ENCODE data around the gene RNF121.

RNF121 gene

DNA sequence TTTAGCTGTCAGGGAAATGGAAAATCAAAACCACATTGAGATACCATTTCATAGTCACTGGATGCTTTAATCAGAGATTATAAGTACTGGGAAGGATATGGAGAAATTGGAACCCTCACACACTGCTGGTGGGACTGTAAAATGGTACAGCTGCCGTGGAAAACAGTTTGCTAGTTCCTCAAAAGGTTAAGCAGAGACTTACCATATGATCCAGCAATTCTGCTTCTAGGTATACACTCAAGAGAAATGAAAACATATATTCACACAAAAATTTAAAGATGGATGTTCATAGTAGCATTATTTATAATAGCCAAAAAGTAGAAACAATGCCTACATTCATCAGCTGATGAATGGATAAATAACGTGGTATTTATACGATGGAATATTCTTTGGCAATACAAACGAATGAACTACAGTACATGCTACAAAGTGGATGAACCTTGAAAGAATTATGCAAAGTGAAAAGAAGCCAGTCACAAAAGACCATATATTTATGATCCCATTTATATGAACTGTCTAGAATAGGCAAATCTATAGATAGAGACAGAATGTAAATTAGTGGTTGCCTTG, 23.0 kb downstream of the RNF121 start:
- in situ Hi-C loops (cut with HindIII; ENCODE audit: low sequenced_read_pairs), result no loop called here
- no peak overlapping the region for H3K4me3 ChIP-seq (ENCODE audit: low read depth, low read length)
- no peak for TF ChIP-seq CTCF (IDR thresholded peaks at IDR 0.05; ENCODE audit: low read depth, low read length)

DNA sequence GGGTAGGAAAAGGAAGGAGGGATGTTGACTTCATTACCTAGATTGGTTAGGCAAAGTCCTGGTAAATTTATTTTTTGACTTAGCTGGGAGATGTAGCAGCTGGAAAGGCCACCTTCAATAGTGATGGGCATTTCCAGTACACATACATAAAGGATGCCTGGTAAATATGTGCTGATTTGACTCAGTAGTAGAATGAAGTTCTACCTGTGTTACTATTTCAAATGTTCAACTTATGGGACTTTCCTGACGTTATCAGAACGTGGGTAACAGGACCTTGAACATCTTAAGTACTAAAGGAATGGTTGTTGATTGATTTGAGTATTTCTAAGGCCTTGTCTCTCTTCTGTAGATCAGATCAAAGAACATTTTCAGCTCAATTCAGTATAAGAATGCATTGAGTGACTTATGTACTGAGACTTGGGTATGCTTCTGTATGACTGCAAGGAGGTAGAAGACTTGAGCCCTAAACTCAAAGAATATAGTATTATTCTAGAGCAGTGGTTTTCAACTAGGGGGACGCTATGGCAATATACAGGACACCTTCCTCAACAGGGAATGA, 27.1 kb downstream of the RNF121 start:
- DNase-seq (ENCODE audit: low read depth, low spot score), result no peak
- in situ Hi-C loops (cut with HindIII; ENCODE audit: low sequenced_read_pairs), result no loop called here
- no peak for TF ChIP-seq CTCF (IDR thresholded peaks at IDR 0.05; ENCODE audit: low read depth, low read length)
- H3K4me3 ChIP-seq (ENCODE audit: low read depth, low read length), result no peak overlapping the region

More for the DNA sequence above, 23.0 kb downstream of the RNF121 start:
- no peak for DNase-seq (ENCODE audit: low read depth, low spot score)

DNA sequence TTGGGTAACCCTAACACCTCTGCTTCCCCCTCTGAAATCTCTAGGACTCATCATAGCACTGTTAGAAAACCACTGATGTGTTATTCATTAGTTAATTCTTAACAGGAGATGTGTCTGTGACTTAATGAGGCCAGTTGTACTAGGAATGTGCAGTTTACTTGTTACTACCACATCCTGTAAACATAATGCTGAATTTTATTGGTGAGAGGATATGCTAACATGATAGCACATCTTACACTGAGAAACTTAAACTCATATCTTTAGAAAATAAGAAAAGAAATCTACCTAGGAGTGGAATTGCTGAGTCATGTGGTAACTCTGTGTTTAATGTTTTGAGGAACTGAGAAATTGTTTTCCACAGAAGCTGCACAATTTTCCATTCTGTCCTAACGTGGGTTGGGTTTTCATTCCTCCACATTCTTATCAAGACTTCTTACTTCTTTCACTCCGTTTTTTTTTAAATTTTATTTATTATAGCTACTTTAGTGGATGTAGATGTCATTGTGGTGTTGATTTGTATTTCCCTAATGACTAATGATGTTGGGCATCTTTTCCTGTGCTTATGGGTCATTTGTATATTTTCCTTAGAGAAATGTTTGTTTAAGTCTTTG, 33.7 kb downstream of the RNF121 start:
- in situ Hi-C loops (cut with HindIII; ENCODE audit: low sequenced_read_pairs), result no loop called here
- TF ChIP-seq CTCF (IDR thresholded peaks at IDR 0.05; ENCODE audit: low read depth, low read length), result no peak
- H3K4me3 ChIP-seq (ENCODE audit: low read depth, low read length), result no peak overlapping the region
- DNase-seq (ENCODE audit: low read depth, low spot score), result peak; percentile 53

- H3K4me3 ChIP-seq (ENCODE audit: low read depth, low read length), result no peak overlapping the region
- in situ Hi-C loops (cut with HindIII; ENCODE audit: low sequenced_read_pairs), result no loop called here
- TF ChIP-seq CTCF (IDR thresholded peaks at IDR 0.05; ENCODE audit: low read depth, low read length), result no peak
- DNase-seq (ENCODE audit: low read depth, low spot score), result no peak
These were observed 34.6 kb downstream of the RNF121 start for GRCh38 chr11:71963468-71963867.

GRCh38 chr11:71964641-71965040, 35.8 kb downstream of the RNF121 start:
- DNase-seq (ENCODE audit: low read depth, low spot score), result no peak
- in situ Hi-C loops (cut with HindIII; ENCODE audit: low sequenced_read_pairs), result no loop called here

DNA sequence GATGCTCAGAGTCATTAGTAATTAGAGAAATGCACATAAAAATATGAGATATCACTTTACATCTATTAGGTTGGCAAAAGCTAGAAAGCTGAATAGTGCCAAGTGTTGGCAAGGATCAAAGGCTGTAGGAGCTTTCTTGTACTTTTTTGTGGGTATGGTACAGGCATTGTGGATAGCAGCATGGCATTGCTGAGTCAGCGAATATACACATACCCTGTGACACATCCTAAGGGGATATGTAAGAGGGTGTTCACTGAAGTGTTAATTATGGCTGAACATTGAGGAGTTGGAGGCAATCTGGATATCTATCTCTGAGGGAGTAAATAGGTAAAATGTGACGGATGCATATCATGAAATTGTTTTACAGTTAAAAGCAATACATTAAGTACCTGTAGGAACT, 42.8 kb downstream of the RNF121 start:
- DNase-seq (ENCODE audit: low read depth, low spot score), result no peak
- TF ChIP-seq CTCF (IDR thresholded peaks at IDR 0.05; ENCODE audit: low read depth, low read length), result no peak
- H3K4me3 ChIP-seq (ENCODE audit: low read depth, low read length), result no peak overlapping the region
- in situ Hi-C loops (cut with HindIII; ENCODE audit: low sequenced_read_pairs), result no loop called here

More at GRCh38 chr11:71964641-71965040, 35.8 kb downstream of the RNF121 start:
- TF ChIP-seq CTCF (IDR thresholded peaks at IDR 0.05; ENCODE audit: low read depth, low read length), result no peak
- H3K4me3 ChIP-seq (ENCODE audit: low read depth, low read length), result no peak overlapping the region
